CD4-positive, alpha-beta T cell treated with Interleukin-4 for 4 hours (primary cell): Measurements from ENCODE around the gene GJC2.

Experiments
- DNase-seq: peaks from one replicate; pipeline ENCODE4 v3.0.0-alpha.2; 2020

GJC2 gene

DNA sequence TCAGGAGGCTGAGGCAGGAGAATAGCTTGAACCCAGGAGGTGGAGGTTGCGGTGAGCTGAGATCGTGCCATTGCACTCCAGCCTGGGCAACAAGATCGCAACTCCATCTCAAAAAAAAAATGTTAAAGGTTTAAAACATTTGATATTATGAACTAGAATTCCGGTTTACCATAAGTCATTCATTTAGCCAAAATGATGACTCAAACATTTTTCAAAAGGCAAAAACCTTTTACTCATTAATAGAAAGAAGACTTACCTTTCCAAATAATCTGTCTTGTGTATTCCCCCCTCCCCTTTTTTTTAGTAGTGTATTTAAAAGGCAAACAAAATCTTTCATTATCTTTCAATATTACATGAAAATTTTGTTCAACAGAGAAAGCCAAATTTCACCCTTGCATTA is 32.4 kb upstream of the GJC2 start:
- no peak for DNase-seq

DNA sequence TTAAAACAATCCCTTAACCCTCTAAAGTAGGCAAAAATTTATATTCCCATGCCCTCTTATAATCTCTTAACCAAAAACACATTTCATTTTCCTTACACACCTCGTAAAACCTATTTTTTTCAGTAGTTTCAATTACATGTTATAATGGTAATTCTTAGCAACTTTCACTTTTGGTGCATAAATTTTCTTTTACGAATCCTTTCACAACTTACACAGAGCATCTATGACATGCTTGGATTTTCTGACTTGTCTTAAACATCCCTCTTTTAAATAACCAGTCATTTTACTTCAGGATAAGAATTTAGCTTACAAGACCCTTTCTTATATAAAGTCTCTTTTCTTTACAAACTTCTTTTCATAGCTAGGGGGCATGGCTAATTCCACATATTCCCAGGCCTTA is 31.7 kb upstream of the GJC2 start:
- DNase-seq = no peak

DNA sequence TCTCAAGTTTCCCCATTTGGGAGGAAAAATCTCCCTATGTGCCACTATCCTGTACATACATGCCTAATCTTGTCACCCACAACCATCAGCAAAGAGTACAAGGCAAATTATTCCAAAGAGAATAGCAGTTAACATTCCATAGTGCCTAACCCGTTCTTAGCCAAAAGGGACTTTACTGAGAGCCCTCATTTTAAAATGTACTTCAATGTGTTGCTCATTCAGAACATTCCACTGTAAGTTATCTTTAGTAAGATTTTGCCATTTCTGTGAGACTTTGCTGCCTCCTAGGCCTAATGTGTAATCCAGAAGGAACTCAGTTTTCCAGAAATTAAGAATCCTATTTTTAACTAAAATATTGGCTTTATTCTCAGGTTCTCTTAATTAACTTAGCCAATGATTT is 29.4 kb upstream of the GJC2 start:
- DNase-seq = no peak

DNA sequence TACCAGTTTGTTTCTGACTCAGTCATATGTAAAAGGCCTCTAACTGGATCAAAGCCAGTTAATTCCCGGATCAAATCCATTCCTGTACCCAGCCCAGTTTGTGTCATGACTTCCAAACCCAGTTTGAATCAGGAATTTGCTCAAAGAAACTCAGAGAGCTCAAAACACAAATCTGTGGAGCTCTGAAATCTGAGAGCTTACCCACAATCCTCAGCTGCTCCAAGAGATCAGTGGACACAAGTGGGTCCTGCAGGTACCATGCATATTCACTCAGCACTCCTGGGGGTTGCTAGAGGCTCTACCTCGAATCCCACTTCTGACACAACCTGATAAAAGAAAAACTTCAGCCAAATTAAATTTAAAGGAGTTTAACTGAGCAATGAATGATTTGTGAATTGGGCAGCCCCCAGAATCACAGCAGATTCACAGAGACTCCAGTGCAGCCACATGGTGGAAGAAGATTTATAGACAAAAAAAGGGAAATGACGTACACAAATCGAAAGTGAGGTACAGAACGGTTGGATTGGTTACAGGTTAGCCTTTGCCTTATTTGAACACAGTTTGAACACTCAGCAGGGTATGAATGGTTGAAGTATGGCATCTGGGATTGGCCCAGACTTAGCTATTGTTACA is 28.8 kb upstream of the GJC2 start:
- no peak for DNase-seq

DNA sequence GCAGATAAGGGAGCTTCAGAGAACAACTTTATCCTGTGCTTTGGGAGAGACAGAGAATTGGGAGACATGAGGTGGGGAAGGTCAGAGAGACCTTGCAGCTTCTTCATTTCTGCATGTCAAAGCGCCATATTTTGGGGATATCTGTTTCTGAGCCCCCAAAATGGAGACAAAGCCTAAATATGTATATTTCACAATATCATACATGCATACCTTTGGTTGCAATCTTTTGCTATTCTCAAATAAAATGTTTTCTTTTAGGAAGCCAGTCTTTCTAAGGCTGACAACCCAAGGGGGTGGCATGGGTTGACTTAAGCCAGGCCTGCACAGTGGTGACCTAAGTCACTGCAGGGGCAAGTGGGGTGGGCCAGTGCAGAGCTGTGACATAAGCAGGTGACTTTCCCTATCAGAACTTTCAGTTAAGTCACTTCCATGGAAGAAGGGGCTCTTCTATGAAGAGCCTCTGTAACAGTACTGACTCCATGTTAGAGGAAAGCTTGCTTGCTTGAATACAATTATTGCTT is 26.7 kb upstream of the GJC2 start:
- no peak for DNase-seq

DNA sequence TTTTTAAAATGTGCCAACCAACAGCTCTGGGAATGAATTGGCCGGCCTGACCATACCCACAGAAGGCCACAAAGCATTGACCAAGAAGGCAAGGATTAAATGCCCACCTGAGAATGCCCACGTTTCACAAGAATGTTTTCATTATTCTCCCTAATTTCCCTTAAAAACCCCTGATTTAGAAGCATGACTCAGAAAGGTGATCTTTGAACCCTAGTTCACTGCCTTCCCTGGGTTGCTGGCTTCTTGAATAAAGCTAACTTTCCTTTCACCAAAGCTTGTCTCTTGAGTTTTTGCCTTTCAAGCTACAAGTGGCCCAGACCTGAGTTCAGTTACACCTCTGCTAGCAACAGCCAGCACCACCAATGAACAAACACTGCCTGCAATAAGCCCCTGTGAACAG is 26.2 kb upstream of the GJC2 start:
- no peak for DNase-seq

DNA sequence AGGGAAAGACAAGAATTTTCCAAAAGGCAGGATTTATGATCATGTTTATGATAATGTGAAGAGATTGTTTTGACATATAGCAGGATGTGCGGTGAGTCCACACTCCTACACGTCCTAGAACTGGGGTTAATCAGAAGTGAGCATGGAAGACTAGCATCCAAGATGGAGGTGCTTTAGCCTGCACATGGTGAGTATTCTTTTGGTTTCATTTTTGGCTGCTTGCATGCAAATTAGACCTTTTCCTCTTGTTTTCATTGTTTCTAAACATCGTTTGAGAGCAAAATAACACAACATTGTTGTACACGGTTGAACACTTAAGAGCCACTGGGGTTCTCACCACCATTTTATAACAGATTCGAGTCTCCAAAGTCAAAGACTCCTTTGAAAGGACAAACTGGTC is 24.5 kb upstream of the GJC2 start:
- no peak for DNase-seq

DNA sequence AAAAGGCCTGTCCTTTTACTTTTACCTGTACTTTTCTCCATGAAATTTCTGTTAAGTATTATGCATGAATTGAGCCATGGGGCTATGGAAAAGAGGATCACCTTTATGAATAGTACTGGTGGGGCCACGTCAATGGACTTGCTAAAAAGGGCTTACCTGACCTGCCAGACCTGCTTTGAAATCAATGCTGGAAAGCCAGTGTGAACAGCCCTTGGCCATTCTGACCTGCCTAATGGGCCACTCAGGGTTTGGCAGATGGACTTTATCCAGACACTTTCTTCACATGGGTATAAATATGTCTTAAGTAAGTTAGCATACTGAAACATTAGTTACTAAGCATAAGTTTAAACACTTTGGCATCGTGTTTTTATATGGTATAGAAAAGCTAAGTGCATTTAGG is 18.0 kb upstream of the GJC2 start:
- DNase-seq = no peak

DNA sequence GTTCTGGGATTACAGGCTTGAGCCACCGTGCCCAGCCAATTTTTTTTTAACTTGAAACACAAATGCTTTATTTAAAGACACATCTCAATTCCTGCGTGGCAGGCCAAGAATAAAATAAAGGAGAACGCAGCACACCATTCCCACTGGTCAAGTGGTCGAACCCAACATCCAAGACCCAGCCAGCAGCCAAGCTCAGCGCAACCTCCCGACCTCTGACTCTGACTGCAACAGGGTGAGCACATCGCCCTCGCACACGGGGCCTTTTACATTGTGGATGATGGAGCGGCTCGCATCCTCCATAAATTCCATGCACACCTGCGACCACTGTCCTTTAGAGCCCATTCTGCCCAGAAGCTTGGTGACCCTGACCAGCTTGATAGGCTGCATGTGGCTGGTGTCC is 15.1 kb upstream of the GJC2 start:
- no peak for DNase-seq

DNA sequence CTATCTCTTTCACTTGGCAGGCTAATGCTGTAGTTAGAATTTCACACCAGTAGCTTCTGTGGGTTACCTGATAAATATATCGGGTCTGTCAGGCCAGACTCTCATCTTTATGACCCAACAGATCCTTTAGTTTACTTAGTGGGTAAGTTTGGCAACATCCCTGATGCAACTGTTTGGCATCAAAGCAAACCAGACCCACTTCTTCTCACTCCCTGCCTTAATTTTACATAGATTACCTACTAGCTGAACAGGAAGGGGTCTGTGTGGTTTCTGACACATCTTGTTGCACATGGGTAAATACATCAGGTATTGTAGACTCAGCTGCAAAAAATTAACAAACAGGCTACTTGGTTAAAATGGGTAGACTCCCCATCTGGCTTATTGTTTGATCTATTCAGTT is 12.8 kb upstream of the GJC2 start:
- peak; percentile 13 for DNase-seq

DNA sequence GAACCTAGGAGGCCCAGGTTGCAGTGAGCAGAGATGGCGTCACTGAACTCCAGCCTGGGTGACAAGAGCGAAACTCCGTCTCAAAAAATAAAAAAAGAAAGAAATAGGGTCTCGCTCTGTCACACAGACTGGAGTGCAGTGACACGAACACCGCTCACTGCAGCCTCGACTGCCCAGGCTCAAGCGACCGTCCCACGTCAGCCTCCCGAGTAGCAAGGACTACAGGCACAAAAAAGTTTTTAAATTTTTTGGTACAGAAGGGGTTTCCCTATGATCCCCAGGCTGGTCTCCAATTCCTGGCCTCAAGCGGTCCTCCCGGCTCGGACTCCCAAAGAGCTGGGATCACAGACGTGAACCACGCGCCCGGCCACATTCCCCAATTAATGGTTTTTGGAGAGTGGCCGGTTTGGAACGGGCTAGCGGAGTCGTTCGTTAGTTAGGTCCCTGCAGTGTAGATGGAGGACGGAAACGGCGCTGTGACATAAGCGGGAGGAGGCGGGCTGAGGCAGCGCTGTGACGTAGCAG is 10.3 kb upstream of the GJC2 start:
- no peak for DNase-seq

DNA sequence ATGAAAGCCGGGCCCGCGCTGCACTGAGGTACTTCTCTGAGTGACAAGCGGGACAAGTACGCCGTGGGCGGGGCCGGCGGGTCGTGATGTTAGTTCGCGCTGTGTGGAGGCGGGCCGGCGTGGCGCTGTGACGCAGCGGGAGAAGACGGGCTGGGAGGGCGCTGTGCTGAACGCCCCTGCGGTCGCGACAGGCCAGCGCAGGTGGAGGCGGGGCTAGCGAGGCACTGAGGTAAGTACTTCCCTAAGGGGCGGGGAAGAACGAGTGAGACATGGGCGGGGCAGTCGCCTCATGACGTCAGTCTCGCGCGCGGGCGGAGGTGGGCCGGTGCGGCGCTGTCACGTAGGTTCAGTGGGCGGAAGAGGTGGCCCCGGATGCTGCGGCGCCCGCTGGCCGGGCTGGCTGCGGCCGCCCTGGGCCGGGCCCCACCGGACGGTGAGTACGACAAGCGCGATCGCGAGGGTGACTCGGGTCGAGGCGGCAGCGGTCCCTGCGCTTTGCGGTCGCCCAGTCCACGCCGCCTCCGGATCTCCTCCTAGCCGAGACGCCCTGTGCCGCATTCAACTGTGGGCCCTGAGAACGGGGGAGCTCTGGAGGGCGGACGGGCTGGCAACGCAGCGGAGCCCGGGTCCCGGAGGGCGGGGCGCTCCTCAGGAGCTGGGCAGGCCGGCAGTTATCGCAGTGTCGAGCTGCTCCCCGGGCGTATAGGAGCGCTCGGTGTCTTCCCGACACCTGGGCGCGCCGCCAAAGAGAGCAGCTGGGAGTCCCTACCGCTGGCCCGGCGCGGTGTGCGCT is 9.6 kb upstream of the GJC2 start, which contains the start of gene GUK1:
Gene GUK1, plus strand, starts transcription at position 349 of the 793 bp plus-strand sequence. Its CDS starts 24 bp downstream, at position 373.
- peak; percentile 100 for DNase-seq

DNA sequence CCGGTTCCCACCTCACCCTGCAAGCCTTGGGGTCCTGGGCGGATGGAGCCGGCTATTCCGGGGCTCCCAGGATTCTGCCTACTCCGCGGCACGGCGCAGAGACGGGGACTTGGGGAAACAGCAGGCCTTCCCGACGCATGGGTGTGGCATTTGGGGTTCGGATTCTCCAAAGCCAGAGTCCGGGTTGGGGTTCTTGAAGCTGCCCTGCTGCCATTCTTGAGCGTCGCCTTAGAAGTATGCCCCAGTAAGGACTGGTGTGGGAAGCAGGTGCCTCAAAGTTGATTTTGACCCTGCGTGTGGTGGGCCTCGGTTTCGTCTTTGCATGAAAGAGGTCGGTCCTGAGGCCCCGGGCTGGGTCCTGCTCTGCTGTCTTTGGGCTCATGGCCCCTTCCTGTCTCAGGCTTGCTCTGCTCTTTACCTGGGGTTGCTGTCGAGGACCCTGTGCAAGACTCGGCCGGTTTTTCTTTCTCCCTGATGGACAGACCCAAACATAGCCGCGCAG is 9.0 kb upstream of the GJC2 start:
- DNase-seq = peak; percentile 10

DNA sequence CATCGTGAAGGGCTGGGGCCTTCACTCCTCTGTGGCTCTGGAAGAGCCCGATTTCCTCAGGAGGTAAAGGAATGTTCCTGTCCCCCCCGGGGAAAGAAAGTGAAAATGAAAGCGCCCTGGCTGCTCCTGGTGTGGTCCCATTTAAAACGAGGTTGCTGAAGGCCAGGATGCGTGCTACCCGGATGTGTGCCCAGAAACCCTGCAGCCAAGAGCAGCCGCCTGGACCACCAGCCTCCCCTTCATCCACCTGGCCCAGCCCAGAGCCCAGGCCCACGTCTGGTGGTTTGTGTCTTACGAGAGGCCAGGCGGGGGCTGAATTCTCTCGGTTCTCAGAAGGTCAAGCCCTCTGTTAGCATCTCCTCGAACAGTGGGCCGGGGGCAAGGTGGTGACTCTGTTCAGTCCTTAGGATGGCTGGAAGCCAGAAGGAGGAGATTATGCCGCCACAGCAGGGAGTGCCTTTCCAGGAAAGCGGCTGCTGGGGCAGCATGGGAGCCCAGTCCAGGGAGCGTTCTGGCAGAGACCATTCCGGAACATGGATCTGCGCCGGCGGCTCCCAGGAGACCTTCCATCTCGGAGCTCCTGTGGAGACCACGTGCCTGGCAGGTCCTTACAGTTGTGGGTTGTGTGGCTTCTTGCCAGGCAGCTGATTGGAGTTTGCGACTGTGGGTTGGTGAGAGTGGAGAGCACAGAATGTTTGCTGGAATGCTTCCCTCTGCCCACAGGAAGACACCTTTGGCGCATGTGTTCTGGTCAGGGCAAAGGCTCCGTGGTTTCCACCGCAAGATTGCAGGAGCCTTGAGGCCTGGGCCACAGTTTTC is 8.3 kb upstream of the GJC2 start:
- peak; percentile 39 for DNase-seq

DNA sequence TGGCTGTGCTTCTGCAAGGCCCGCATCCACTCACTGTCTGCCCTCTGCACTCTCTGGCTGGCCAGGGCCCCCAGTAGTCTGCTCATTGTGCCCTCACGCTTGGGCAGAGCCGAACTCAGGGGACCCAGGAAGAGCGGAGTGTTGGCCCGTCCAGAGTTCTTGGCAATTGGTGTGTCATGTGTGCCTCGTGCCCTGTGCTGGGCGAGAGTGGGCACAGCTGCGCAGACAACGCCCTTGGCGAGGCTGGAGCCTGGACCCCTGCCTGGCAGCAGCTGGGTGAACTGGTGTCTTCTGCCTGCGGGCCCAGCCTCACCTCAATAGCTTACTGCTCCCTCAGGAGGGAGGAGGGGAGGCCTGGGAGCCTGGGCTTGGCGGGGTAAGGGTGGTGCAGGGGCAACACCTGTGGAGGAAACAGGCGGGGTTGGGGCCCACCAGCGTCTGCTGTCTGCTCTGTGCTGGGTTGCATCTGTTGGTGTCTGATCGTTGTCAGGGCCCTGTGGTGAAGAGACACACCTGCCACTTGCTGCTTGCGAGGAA is 7.5 kb upstream of the GJC2 start:
- DNase-seq = no peak

DNA sequence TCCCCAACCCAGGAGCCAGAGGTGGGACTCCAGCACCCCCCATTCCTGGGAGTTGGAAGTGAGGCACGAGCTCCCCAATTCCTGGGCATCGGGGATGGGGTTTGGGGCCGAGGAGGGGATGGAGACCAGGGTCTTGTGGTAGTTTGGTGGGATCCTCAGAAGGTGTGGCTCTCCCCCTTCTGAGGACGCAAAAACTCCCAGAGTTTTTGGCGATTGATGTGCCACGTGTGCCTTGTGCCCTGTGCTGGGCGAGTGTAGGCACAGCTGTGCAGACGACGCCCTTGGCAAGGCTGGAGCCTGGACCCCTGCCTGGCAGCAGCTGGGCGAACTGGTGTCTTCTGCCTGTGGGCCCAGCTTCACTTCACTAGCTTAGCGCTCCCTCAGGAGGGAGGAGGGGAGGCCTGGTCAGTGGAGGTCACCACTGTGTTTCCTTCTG is 7.0 kb upstream of the GJC2 start:
- no peak for DNase-seq

DNA sequence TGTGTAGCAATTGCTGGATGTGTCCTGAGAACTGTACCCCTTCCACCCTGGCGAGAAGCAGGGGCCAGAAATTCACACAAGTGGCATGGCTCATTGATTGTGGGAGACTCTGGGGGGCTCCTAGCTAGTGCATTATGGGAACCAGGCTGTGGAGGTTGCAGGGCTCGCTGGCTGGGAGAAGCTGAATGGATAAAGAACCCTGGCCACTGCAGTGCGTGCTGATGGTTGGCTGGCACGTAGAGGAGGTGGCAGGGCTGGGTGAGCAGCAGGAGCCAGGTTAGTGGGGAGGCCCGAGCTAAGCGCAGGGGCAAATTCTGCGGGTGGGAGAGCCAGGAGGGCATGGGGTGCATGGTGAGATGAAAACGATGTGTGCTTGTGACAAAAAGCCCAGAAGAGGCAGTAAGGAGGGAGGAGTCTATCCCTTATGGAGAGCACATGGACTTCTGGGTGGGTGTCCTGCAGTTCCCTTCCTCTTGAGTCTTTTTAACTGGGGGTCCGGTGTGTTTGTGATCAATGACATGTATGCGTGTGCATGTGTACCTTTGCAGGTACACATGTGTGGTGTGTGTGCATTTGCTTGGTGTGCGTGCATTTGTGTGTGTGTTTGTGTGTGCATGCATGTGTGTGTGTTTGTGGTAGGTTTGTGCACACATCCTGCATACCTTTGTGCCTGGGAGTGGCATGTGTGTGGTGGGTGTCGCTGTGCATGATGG is 6.1 kb upstream of the GJC2 start:
- DNase-seq = no peak

DNA sequence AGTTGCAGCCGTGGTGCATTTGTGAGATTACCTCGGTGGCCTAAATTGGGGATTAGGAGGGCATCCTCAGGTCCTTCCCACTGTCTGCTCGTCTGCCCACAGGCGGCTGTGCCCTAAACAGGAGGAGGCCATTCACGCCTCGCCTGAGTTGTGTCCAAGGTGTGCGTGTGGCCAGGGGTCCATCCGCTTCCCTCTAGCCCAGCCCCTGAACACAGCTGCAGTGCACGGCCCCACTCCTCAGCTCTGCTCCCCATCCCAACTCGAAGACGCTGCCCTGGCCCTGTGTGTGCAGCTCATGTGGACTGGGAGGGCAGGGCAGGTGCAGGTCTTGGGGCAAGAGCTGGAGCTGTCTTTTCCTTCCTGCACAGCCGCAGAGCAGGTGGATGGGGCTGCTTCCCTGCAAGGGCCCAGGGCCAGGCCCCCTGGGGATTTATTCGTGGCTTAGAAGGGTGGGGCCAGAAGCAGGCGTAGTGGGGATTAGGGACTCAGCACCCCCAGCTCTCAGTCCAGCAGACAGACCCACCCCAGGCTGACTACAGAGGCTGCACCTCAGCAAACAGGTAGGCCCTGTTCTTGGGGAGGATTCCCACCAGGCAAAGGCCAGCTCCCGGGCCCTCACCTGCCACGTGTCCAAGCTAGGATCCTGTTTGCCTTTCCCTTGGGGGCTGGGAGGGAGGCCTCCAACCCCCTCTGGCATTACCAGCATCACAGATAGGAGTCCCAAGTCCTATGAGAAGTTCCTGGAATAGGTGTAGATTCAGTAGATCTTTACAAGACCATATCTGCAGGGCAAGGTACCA is 5.3 kb upstream of the GJC2 start:
- DNase-seq = no peak

DNA sequence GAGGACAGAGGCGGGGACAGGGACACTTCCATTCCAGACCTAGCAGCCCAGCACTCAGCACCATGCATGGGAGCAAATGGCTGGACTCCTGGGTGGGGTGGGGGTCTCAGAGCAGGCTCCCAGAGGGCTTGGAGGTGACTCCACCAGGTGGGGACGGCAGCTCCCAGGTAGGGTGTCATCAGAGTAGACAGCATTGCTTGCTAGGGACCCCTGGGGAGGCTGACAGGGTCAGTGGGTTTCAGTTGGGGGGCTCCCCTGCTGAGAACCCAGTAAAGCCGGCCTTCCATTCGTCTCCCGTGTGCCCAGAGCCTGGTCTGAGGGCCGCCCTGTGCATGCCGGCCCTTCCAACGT is 4.8 kb upstream of the GJC2 start:
- no peak for DNase-seq

DNA sequence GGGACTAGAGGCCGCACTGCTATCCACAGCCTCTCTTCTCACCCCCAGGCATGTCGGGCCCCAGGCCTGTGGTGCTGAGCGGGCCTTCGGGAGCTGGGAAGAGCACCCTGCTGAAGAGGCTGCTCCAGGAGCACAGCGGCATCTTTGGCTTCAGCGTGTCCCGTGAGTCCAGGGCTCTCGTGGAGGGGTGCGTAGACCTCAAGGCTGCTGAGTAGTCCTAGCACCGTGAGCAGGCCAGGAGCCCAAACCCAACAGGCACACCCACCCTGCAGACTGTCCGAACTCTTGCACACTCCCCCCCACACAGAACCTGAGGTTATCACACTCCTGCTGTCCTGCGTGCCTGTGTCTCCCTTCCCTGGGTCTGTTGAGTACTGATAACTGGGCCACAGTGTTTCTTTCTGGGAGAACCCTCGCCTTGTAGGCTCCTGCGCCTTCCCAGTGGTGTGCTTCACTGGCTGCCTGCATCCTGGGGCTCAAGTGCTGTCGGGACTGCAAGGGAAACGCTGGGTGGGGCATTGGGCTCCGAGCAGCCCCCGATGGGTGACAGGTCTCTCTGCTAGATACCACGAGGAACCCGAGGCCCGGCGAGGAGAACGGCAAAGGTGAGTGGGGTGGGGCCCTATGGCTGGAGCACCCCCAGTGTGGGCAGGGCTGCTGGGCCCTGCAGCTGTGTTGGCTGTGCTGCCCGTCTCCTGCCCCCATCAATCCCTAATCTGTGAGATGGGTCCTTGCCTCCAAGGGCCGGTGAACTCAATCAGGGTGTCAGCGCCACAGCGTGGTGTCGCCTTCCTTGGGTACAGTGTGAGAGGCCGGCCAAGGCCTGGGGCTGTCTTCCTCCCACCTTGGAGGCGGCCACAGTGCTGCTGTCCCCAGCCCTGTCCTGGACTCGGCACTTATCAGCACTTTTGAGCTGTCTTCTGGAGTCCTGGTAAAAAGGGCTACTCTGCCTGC is 4.0 kb upstream of the GJC2 start:
- no peak for DNase-seq
